ENCODE measurements around the gene TRPM1. TPM values are rescaled to one million over a fixed set of nuclear protein-coding genes. Genes with fewer than 3 reads are reported as not detected.

TRPM1 gene
- 0.93 TPM for total RNA-seq
- long read RNA-seq, result 0 reads

- no peak for DNase-seq (ENCODE audit: low spot score)
These were observed at the start of gene TRPM1 for GRCh38 chr15:31101262-31102038. TSS of gene TRPM1 (minus strand) at chr15:31101725. CDS start at chr15:31081355, 20,370 bp downstream.

- DNase-seq (ENCODE audit: low spot score), result no peak
These were observed 49.3 kb upstream of the TRPM1 start for GRCh38 chr15:31150732-31151231.

DNA sequence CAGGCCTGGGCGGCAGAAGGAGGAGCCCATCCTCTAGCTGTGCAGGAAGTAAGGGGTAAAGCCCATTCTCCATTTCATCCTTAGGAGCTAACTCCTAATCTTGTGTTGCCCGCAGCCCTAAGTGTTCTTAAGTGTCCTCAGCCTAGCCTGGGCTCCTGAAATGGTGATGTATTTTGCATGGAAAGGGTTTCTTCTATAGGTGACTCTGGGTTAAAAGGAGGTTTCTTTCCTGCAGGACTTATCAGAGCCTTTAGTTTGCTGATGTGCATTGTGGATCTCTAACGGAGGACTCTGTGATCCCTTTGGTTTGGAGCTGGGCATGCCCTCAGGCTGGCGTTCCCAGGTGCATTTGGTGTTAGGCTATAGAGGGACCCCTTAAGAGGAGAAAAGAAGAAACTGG lies 48.5 kb upstream of the TRPM1 start:
- DNase-seq (ENCODE audit: low spot score), result no peak

DNA sequence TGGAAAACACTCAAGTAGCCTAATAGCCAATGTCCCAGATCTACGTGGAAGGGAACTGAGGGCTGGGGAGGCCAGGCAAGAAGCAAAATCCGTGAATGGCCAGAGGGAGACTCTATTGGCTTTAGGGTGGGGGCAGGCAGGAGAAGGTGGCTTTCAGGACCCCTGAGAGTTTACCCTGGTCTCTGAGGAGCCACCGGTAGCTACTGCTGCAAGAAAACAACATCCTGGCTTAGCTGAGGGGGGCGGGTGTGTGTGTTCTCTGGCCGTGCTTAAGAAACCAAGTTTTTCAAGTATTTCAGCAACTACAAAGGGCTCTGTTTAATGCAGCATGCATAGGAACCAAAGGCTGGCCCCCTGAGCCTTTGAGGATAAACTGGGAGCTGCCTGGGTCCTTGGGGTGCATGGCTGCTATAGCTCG lies 47.6 kb upstream of the TRPM1 start:
- DNase-seq (ENCODE audit: low spot score), result no peak

DNA sequence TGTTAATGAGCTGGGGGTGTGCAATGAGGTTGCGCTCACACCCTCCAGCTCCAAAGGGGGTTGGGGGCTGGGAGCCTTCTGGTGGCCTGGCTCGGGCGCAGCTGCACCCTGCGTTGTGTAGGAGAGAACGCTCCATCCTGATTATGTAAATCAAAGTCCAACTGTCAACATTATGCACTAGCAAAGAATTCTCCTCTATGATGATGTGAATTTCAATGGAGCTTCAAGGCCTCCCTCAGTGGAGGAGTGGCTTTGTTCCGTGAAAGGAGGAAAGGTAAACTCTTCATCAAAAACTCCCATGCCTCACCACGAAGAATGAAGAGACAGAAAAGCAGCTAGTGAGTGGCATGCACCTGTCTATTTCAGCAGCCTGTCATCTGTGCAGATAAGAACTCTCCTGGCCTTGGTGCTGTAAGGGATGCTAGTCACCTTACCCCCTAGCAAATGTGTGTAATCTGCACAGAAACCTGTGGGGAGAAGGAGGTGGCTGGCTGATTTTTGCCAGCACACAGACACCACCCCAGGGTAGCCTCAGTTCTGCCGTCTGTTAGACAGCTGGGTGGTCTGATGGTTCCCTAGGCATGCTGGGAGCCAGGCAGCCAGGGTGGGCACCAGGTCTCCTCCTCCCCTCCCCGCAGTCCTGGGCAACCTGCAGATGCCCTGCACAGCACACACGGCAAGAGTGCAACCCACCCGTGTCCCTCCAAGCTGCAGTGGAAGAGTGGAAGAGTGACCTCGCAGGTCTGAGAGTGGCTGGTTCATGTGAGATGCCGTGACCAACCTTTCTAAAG lies 47.0 kb upstream of the TRPM1 start:
- DNase-seq (ENCODE audit: low spot score), result no peak

DNA sequence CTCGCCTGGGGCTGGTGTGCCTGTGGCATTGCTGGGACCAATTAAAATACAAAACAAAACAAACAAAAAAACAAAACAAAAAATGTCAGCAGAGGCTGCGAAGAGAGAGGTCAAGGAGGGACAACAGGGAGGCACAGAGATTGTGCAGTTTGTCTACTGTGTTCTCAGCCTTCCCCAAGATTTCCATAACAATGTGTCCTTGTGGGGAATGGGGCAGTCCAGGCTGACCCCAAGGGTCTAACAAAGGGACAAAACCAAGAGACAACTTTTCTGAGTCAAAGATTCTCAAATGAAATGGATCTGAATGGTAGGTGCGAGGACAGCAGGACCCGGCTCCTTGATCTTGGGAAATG lies 46.4 kb upstream of the TRPM1 start:
- no peak for DNase-seq (ENCODE audit: low spot score)

DNA sequence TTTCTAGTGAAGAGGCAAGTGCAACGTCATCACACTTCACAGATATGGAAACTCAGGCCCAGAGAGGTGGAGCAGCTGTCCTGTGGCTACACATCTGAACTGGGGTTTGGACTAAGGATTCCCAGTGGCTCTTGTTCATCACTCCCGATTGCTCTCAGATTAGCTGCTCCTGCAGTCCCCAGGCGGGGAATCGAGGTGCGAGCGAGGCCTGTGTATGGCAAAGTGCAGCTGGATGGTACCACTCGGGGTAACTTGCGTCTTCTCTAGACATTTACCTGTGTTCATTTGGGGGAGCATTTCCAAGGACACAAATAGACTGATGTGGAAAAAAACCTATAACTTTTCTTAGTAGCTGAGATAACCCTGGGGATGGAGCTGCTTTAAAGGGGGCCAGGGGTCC lies 45.9 kb upstream of the TRPM1 start:
- no peak for DNase-seq (ENCODE audit: low spot score)

DNA sequence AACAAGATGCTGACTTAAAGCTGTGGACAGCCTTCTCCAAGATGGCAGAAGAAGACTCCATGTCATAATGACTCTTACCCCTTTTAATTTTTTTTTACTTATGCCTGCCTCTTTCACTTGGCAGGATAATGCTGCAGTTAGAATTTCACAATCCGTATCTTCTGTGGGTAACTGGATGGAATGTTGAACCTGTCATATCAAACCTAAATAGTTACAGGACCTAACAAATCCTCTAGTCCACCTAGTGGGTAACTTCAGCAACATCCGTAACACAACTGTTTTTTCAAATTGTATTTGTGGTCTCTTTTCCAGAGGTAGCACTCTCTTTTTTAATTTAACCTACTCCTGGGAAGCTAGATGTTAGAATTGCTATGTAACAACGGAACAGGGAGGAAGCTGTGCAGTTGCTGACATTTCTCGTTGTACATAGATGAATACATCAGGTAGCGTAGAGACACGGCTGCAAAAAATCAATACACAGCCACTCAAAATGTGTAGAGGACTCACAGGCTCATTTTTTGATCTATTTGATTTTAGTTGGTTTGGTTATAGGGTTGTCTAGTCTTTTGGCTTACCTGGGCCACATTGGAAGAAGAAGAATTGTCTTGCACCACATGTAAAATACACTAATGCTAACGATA lies 43.9 kb upstream of the TRPM1 start:
- no peak for DNase-seq (ENCODE audit: low spot score)

DNA sequence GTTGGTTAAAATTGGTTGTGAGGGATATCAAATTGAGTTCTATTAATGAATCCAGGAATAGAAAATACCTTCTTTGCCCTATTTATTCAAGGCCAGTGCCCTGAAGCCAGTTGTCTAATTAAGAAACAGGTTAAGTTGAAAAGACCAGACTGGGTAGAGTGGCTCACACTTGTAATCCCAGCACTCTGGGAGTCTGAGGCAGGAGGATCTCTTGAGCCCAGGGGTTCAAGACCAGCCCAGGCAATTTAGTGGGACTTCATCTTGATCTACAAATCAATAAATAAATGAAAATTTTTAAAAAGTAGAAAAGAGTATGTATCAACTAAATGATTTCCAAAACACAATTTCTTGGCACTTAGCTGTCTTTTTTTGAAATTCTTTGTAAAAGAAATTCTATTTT lies 40.3 kb upstream of the TRPM1 start:
- no peak for DNase-seq (ENCODE audit: low spot score)

DNA sequence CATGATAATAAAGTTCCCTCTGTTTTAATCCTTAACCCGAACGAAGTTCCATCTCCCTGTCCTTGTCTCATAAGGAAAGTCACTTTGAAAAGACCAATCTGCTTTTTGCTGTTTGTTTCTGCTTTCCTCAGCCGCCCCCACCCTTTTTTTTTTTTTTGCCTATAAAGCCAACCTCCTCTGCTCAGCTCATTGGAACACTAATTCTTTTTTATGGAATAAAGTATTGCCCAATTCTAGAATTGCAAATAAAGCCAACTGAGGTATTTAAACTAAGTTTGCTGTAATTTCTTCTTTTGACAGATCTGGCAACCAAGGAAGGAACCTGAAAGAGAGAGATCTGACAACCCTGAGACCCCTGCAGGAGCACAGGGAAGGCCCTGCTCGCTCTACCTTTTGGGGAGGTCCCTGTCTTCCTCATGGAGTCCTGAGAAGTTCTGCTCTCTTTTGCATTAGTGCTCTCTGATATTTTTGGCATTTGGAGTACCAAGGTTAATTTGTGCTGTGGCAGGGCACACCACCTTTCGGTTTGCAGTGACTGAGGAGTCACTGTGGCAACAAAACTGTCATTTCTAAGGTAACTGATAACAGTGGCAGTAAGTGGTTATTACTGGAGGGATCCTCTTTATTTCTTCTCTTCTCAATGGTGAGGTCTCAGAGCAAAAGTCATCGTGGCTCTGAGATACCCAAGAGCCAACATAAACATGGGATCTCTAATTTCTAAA lies 35.2 kb upstream of the TRPM1 start:
- DNase-seq (ENCODE audit: low spot score), result no peak

GRCh38 chr15:31136016-31136415 lies 34.5 kb upstream of the TRPM1 start:
- DNase-seq (ENCODE audit: low spot score), result no peak

DNA sequence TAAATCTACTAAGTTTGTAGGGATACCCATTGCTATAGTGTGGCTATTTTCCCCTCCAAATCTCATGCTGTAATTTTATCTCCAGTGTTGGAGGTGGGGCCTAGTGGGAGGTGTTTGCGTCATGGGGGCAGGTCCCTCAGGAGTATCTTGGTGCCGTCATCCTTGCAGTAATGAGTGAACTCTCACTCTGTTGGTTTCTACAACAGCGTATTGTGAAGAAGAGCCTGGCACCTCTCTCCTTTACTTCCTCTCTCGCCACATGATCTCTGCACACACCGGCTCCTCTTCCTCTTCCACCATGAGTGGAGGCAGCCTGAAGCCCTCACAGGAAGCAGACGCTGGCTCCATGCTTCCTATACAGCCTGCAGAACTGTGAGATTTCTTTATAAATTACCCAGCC lies 34.0 kb upstream of the TRPM1 start:
- no peak for DNase-seq (ENCODE audit: low spot score)

GRCh38 chr15:31133890-31134289 lies 32.4 kb upstream of the TRPM1 start:
- no peak for DNase-seq (ENCODE audit: low spot score)

DNA sequence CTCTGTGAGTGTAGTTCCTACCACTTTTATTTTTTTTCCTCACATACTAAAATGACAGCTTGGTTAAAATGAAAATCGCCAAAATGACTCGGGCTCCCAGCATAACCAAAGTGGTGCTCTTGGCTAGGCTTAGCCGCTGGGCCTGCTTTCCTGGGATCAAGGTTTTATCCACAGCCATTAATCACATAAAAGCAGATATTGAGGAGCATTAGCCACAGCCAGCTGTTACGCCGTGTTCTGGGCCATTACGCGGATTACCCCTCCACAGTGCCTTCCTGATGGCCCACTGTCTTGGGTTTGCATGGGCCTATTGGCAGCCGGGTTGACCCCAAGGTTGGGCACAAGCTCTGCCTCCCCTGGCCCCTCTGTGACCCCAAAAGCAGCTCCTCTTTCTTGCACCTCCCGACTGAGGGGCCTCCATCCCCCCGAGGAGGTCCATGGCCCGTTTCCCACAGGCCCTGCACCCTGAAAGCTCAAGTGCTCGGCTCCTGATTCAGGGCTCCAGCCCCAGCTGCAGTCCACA lies 30.4 kb upstream of the TRPM1 start:
- no peak for DNase-seq (ENCODE audit: low spot score)

- DNase-seq (ENCODE audit: low spot score), result no peak
These were observed 29.2 kb upstream of the TRPM1 start for GRCh38 chr15:31130576-31131237.

- DNase-seq (ENCODE audit: low spot score), result no peak
These were observed 28.3 kb upstream of the TRPM1 start for GRCh38 chr15:31129769-31130303.

DNA sequence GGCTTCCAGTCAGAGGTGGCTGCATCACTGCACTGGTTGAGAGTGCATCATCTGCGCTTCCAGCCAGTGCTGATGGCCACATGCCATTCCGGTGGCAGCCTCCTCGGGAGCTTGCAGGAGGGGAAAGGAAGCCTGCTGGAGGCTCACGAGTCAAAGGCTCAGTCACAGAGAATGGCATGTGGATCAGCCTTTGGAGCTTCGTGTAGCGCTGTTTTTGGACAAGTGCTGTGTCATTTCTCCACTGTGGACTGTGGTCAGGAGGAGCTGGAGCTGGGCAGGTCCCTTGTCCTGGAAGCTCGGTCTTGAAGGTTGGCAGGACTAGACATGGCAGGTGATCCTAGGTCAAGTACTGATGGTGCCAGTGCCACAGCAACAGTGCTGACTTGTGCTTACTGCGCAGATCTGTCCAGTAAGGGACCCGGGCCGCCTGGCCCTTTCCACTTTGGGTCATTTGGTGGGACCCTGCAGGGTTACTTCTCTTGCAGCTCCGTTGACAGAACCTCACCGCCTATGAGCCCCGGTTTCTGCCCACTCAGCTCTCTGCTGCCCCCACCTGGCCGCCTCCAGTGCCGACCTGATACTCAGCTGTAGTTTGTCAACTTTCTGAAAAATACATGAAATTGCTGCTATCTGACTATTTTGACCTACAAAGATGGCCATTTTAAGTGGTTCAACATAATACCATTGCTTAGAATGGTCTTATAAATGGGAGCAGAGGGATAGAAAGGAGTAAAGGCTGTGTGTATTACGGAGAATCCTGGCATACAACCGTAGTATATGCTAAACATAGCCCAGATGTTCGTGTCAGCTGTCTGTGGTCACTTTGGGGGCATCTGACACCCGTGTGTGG lies 27.6 kb upstream of the TRPM1 start:
- no peak for DNase-seq (ENCODE audit: low spot score)

GRCh38 chr15:31128477-31128876 lies 27.0 kb upstream of the TRPM1 start:
- no peak for DNase-seq (ENCODE audit: low spot score)

- DNase-seq (ENCODE audit: low spot score), result no peak
These were observed 26.2 kb upstream of the TRPM1 start for GRCh38 chr15:31127596-31128261.
